HG02938 (cell line): Measurements from ENCODE around the gene BCL10.
A peak's percentile ranks its signal among the peaks of the same experiment; 100 is the strongest.
"Not testable (repeated sequence)": the region's sequence is repeated elsewhere in the genome, so short reads cannot be mapped to it uniquely, and the experiment has no call there.

Experiments used
- ATAC-seq: cut with Tn5 transposase; IDR thresholded peaks from one replicate; pipeline ENCODE4 v1.9.1; 2021; ENCODE audit warnings: mild to moderate bottlenecking, moderate library complexity; ENCODE audit not compliant: unreplicated experiment

Gene BCL10

GRCh38 chr1:85268801-85269585, 7.4 kb downstream of the BCL10 start:
- no peak for ATAC-seq

GRCh38 chr1:85267313-85267712, 9.1 kb downstream of the BCL10 start:
- no peak for ATAC-seq

GRCh38 chr1:85264150-85264549, 12.3 kb downstream of the BCL10 start:
- ATAC-seq, result no peak

GRCh38 chr1:85262985-85263384, 13.4 kb downstream of the BCL10 start:
- no peak for ATAC-seq

DNA sequence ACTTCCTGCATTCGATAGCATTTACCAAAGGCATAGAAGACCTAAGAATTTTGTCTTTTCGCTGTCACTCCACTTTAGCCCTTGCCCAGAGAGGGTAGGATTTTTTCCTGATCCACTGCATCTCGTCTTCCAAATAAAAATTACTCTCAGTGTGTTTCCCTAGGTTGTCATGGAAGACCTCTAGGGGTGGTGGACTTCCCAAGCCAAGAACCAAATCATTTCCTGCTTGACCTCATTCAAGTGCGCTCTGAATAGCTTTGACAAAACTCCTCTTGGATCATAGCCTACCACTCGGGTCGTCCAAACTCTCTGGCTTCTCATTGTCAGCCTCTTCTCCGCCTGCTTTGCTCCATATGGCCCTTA, 16.5 kb downstream of the BCL10 start:
- ATAC-seq, result no peak

DNA sequence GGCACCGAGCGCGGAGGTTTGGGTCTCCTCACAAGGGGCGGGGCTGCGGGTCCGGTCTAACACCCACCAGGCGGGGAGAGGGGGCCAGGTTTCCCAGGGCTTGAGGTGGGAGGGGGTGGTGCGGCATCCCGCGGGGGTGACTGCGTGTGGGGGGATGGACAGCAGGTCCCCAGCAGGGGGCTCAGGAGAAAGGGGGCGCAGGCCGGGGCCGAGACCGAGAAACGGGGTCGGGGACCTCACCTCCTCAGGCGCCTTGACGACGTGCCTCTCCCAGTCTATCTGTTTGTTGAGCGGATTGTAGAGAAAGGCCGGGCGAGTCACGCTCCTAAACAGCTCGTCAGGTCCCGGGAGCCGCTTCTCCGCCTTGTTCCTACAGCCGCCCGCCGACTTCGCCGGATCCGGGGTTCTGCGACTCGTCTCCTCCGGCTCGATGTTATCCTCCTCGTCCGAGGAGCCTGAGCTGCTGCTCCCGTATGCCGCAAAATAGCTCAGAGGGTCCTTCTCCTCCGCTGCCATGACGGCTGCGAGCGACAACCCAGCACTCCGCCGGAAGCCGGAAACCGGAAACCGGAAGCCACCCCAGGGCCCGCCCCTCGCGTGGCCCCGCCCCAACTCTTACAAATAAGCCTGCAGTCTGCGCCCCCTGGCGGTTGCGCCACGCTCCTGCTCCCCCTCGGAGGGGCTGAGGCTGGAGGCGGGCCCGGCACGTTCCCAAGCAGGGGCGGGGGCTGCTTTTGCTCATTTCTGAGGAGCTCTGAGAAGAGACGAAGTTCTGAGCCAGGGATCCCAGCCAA, 17.1 kb downstream of the BCL10 start, which contains the start of gene C1orf52:
TSS of gene C1orf52 (minus strand) at position 545 of the 794 bp plus-strand sequence. CDS start at position 516, 29 bp downstream.
- peak; percentile 96 for ATAC-seq

GRCh38 chr1:85258536-85259117, 17.8 kb downstream of the BCL10 start:
- ATAC-seq, result no peak

DNA sequence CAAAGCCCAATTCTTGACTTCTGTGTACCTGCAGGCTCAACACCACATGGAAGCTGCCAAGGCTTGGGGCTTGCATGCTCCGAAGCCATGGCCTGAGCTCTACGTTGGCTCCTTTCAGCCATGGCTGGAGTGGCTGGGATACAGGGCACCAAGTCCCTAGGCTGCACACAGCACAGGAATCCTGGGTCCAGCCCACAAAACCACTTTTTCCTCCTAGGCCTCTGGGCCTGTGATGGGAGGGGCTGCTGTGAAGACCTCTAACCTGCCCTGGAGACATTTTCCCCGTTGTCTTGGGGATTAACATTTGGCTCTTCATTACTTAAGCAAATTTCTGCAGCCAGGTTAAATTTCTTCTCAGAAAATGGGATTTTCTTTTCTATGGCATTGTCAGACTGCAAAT, 27.4 kb downstream of the BCL10 start:
- ATAC-seq, result not testable (repeated sequence)

GRCh38 chr1:85245891-85246290, 30.5 kb downstream of the BCL10 start:
- no peak for ATAC-seq

GRCh38 chr1:85245456-85245855, 31.0 kb downstream of the BCL10 start:
- no peak for ATAC-seq

- no peak for ATAC-seq
Observed at GRCh38 chr1:85244271-85245061, 32.0 kb downstream of the BCL10 start.

DNA sequence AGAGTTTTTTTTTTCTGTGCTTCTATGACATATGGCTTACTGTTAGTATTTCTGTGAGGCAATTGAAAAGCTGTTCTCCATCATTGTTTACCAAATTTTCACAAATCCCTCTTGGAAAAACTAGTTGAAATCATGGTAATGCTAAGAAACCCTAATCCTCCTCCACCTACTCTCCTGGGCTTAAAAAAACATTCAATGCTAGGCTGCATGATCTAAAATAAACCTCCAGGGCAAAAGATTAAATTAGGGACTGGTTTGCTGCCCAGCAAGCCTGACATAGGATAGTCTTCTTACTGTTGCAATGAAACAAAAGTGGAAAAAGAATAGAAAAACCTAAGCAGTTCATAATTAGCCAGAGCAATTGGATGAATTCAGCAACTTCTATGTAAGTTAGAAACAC, 33.1 kb downstream of the BCL10 start:
- no peak for ATAC-seq

GRCh38 chr1:85240643-85241042, 35.8 kb downstream of the BCL10 start:
- ATAC-seq, result no peak

GRCh38 chr1:85240174-85240601, 36.2 kb downstream of the BCL10 start:
- ATAC-seq, result no peak

- ATAC-seq, result no peak
Observed at GRCh38 chr1:85237613-85238012, 38.8 kb downstream of the BCL10 start.

- no peak for ATAC-seq
Observed at GRCh38 chr1:85230305-85230977, 46.0 kb downstream of the BCL10 start.

DNA sequence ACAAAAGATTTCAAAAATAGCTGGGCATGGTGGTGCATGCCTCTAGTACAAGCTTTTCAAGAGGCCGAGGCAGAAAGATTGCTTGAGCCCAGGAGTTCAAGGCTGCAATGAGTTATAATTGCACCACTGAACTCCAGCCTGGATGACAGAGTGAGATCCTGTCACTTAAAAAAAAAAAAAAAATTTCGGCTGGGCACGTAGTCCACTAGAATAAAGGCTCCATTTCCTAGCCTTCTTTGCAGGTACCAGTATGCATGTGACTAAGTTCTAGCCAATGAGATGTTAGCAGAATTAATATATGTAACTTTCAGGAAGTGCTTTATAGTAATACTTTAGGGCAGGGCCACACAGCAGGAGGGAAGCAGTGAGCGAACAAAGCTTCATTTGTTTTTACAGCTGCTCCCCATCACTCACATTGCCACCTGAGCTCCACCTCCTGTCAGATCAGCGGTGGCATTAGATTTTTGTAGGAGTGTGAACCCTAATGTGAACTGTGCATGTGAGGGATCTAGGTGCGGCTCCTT, 46.8 kb downstream of the BCL10 start:
- no peak for ATAC-seq

DNA sequence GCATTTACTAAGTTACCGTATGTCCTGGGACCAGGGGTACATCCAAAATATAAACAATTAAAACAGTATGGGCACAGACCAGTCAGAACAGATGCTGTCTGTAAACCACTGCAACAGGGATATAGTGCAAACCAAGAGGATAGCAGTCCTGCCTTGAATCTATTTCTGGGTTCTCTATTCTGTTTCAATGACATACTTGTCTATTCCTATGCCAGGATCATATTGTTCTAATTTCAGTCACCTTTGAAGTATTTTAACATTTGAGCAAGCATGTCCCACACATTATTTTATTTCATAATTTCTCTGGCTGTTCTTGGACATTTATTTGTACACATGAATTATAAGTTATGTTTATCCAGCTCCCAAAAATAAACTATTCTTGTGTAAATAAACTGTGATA, 47.5 kb downstream of the BCL10 start:
- no peak for ATAC-seq

- ATAC-seq, result no peak
Observed at GRCh38 chr1:85225624-85226380, 50.6 kb downstream of the BCL10 start.
